ENCODE data around the gene ZMAT2.
"Not testable (repeated sequence)": the region's sequence is repeated elsewhere in the genome, so short reads cannot be mapped to it uniquely, and the experiment has no call there.

Gene ZMAT2

DNA sequence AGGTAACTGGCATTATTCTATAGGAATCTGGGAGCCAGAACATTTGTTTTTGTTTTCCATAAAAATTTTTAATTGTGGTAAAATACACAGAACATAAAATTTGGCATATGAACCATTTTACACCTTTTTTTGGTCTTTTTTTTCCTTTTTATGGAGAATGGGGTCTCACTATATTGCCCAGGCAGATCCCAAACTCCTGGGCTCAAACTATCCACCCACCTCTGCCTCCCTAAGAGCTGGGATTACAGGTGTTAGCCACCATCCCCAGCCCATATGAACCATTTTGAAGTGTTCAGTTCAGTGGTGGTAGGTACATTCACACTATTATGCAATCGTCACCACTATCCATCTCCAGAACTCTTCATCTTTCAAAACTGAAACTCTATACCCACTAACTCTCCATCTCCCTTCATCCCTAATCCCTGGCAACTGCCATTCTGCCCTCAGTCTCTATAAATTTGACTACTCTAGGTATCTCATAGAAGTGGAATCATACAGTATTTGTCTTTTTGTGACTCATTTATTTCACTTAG is 13.4 kb downstream of the ZMAT2 start:
- Histone ChIP-seq H3K27ac (ENCODE audit: low read length) (no peak overlapping the region), H3K27me3 (ENCODE audit: insufficient read depth, low read length) (no peaks in the 10 kb centered on the region), H3K9me3 (ENCODE audit: insufficient read depth, low read depth, low read length) (no peaks in the 10 kb centered on the region), H3K9ac (ENCODE audit: low read depth, low read length) (no peak overlapping the region), H3K36me3 (ENCODE audit: insufficient read depth, low read depth, low read length) (no peaks in the 10 kb centered on the region), H3K4me3 (ENCODE audit: low read length) (no peak overlapping the region), H3K4me1 (ENCODE audit: insufficient read depth, low read length) (no peaks in the 10 kb centered on the region)

DNA sequence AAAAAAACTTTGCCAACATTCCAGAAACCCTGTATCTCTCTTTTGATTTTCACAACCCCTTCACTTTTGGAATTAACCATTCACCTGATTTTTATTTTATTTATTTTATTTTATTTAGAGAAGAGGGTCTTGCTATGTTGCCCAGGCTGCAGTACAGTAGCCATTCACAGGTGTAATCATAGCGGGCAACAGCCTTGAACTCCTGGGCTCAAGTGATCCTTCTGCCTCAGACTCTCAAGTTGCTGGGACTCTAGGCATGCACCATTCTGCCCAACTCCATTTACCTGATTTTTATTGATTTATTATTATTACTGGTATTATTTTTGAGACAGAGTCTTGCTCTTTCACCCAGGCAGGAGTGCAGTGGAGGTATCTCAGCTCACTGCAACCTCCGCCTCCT is 16.0 kb downstream of the ZMAT2 start:
- not testable (repeated sequence) for H3K4me3 ChIP-seq (ENCODE audit: low read length); H3K27me3 ChIP-seq (ENCODE audit: insufficient read depth, low read length); H3K4me1 ChIP-seq (ENCODE audit: insufficient read depth, low read length); H3K27ac ChIP-seq (ENCODE audit: low read length); H3K9me3 ChIP-seq (ENCODE audit: insufficient read depth, low read depth, low read length); H3K36me3 ChIP-seq (ENCODE audit: insufficient read depth, low read depth, low read length); H3K9ac ChIP-seq (ENCODE audit: low read depth, low read length)

DNA sequence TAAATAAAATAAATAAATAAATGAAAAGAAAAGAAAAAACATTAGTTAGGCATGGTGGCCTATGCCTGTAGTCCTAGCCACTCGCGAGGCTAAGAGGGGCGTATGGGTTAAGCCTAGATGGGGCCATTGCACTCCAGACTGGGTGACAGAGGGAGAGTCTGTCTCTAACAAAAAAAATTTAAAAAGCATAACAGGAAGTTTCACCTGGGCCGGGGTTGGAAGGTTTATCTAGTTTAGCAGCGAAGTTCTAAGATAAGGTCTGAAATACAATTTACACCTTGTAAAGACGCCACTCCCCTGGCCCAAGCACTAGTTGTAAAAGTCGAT is 18.0 kb downstream of the ZMAT2 start:
- Histone ChIP-seq H3K4me1 (ENCODE audit: insufficient read depth, low read length) (no peaks in the 10 kb centered on the region), H3K9ac (ENCODE audit: low read depth, low read length) (no peak overlapping the region), H3K36me3 (ENCODE audit: insufficient read depth, low read depth, low read length) (no peaks in the 10 kb centered on the region), H3K27me3 (ENCODE audit: insufficient read depth, low read length) (no peaks in the 10 kb centered on the region), H3K27ac (ENCODE audit: low read length) (no peak overlapping the region), H3K9me3 (ENCODE audit: insufficient read depth, low read depth, low read length) (no peaks in the 10 kb centered on the region), H3K4me3 (ENCODE audit: low read length) (no peak overlapping the region)

DNA sequence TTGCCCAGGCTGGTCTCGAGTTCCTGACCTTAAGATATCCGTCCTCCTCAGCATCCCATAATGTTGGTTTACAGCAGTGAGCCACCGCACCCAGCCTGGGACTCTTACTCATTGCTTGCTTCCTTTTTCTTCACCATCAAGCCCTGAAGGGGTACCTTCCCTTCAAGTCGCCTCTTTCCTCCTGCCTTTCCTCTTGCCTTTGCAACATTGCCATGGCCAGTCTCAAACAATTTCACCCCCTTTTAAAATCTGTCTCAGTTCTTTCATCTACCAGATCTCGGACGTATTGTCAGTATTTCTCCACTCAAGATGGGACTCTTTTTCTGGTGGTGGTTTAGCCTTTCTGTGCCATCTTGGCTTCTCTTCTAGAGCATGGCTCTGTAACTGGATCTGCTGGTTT is 20.5 kb downstream of the ZMAT2 start:
- not testable (repeated sequence) for H3K36me3 ChIP-seq (ENCODE audit: insufficient read depth, low read depth, low read length); H3K9me3 ChIP-seq (ENCODE audit: insufficient read depth, low read depth, low read length); H3K4me1 ChIP-seq (ENCODE audit: insufficient read depth, low read length); H3K9ac ChIP-seq (ENCODE audit: low read depth, low read length); H3K27ac ChIP-seq (ENCODE audit: low read length); H3K4me3 ChIP-seq (ENCODE audit: low read length); H3K27me3 ChIP-seq (ENCODE audit: insufficient read depth, low read length)

DNA sequence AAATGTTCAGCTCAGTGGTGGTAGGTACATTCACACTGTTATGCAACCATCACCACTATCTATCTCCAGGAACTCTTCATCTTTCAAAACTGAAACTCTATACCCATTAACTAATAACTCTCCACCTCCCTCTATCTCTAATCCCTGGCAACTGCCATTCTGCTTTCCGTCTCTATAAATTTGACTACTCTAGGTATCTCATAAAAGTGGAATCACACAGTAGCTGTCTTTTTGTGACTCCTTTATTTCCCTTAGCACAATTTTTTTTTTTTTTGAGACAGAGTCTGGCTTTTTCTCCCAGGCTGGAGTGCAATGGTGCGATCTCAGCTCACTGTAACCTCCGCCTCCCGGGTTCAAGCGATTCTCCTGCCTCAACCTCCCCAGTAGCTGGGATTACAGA is 21.1 kb downstream of the ZMAT2 start:
- H3K36me3 ChIP-seq (ENCODE audit: insufficient read depth, low read depth, low read length); H3K9me3 ChIP-seq (ENCODE audit: insufficient read depth, low read depth, low read length); H3K27ac ChIP-seq (ENCODE audit: low read length); H3K4me3 ChIP-seq (ENCODE audit: low read length); H3K4me1 ChIP-seq (ENCODE audit: insufficient read depth, low read length); H3K27me3 ChIP-seq (ENCODE audit: insufficient read depth, low read length); H3K9ac ChIP-seq (ENCODE audit: low read depth, low read length): not testable (repeated sequence)

DNA sequence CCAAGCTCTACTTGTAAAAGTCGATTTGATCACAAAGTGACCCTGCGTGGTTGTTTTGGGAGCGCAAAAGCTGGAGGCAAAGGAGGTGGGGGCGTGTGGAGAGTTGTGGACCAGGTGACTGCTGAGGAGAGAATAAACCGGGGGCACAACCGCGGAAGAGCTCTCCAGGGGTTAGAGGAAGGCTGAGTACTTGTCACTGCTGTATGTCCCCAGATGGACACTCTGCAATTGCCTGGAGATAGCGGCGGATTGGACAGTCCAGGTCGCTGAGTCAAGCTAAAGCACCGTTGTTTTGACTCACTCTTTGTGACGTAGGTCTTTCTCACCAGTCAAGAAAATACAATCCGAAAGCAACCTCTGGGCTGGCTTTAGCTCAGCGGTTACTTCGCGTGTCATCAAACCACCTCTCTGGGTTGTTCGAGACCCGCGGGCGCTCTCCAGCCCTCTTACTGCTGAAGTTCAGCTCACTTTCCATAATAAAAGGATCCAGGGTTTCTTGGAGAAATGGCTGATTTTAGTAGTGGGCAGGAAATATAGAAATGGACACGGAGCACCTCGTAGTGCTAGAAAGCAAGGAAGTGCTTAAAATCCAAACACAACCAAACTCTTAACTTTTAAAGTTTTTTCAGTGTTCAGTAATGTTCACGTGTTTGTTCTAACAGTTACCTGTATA is 25.7 kb downstream of the ZMAT2 start:
- no peaks in the 10 kb centered on the region for H3K27me3 ChIP-seq (ENCODE audit: insufficient read depth, low read length)
- H3K4me3 ChIP-seq (ENCODE audit: low read length), result peak overlapping the region; percentile 66
- no peaks in the 10 kb centered on the region for H3K9me3 ChIP-seq (ENCODE audit: insufficient read depth, low read depth, low read length)
- no peak overlapping the region for H3K9ac ChIP-seq (ENCODE audit: low read depth, low read length)
- H3K4me1 ChIP-seq (ENCODE audit: insufficient read depth, low read length), result no peaks in the 10 kb centered on the region
- H3K36me3 ChIP-seq (ENCODE audit: insufficient read depth, low read depth, low read length), result no peaks in the 10 kb centered on the region
- H3K27ac ChIP-seq (ENCODE audit: low read length), result no peak overlapping the region

DNA sequence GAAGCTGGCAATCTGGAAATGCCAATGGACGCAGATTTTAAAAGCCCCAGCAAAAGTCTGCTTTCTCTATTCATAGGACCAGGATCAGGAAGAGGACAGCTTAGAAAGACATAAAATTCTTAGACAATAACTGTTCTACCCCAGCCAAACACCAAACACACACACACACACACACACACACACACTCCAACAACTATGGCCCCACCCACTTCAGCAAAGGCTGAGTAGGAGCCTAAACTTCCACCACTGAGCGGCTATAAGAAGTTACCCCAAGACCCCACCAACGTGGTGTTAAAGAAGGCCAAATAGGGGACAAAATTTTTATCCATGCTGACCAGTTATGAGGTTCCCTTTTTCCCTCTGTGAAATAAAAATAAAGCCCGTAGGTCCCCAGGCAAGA is 32.9 kb downstream of the ZMAT2 start:
- Histone ChIP-seq H3K4me1 (ENCODE audit: insufficient read depth, low read length) (no peaks in the 10 kb centered on the region), H3K36me3 (ENCODE audit: insufficient read depth, low read depth, low read length) (no peaks in the 10 kb centered on the region), H3K27me3 (ENCODE audit: insufficient read depth, low read length) (no peaks in the 10 kb centered on the region), H3K27ac (ENCODE audit: low read length) (no peak overlapping the region), H3K9me3 (ENCODE audit: insufficient read depth, low read depth, low read length) (peaks cover 26% of the 10 kb centered on the region), H3K9ac (ENCODE audit: low read depth, low read length) (no peak overlapping the region), H3K4me3 (ENCODE audit: low read length) (no peak overlapping the region)

DNA sequence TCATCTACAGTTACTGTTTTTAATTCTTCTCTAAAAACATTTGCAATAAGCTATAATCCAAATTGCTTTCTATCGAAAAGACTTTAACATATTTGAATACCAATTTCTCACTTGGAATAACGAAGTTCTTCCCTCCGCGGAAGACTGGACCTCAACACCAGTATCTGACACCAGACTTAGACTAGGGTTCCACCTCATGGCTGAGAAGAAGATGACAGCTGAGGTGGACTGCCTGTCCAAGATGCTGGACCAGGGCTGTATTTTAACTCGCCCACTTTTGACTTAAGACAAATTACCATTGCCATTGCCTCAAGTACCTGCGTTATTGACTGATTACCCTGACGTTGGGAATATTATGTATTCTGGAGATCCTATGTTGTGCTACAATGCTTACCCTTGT is 34.1 kb downstream of the ZMAT2 start:
- no peak overlapping the region for H3K27ac ChIP-seq (ENCODE audit: low read length)
- H3K9me3 ChIP-seq (ENCODE audit: insufficient read depth, low read depth, low read length), result peaks cover 31% of the 10 kb centered on the region
- H3K9ac ChIP-seq (ENCODE audit: low read depth, low read length), result no peak overlapping the region
- H3K36me3 ChIP-seq (ENCODE audit: insufficient read depth, low read depth, low read length), result no peaks in the 10 kb centered on the region
- no peaks in the 10 kb centered on the region for H3K27me3 ChIP-seq (ENCODE audit: insufficient read depth, low read length)
- no peak overlapping the region for H3K4me3 ChIP-seq (ENCODE audit: low read length)
- H3K4me1 ChIP-seq (ENCODE audit: insufficient read depth, low read length), result no peaks in the 10 kb centered on the region

DNA sequence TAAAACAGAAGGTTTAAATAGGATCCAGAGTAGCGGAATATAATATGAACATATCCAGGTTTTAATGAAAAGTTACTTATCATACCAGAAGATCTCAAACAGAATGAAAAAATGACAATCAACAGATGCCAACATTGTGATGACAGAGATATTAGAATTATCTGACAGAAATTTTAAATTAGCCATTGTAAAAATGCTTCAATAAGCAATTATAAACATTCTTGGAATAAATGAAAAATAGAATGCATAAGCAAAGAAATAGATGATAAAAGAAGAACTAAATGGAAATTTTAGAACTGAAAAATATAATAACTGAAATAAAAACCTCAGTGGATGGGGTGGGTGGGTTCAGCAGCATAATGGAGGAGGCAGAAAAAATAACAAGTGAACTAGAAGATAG is 37.2 kb downstream of the ZMAT2 start:
- H3K9me3 ChIP-seq (ENCODE audit: insufficient read depth, low read depth, low read length), result peaks cover 57% of the 10 kb centered on the region
- no peaks in the 10 kb centered on the region for H3K27me3 ChIP-seq (ENCODE audit: insufficient read depth, low read length)

DNA sequence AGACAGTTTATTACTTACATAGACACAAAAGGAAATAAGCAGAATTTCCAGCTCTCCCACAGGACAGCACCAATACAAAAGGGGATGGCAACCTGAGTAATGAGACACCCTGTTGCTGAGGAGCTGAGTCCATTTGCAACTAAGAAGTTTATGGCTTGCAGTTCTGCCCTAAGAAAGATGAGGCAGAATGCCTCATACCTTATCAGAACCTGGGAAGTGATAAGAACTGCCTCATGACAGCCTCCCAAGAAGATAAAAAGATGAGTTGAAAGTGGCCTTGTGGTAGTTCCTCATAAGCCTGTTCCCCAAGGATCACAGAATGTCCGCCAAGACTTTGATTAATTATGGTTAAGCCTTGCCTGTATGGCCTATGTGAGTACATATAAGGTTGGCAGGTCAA is 41.7 kb downstream of the ZMAT2 start:
- Histone ChIP-seq H3K4me1 (ENCODE audit: insufficient read depth, low read length) (no peaks in the 10 kb centered on the region), H3K36me3 (ENCODE audit: insufficient read depth, low read depth, low read length) (no peaks in the 10 kb centered on the region), H3K9ac (ENCODE audit: low read depth, low read length) (no peak overlapping the region), H3K4me3 (ENCODE audit: low read length) (no peak overlapping the region), H3K27me3 (ENCODE audit: insufficient read depth, low read length) (no peaks in the 10 kb centered on the region), H3K9me3 (ENCODE audit: insufficient read depth, low read depth, low read length) (peaks cover 48% of the 10 kb centered on the region), H3K27ac (ENCODE audit: low read length) (no peak overlapping the region)

More for the DNA sequence above, 37.2 kb downstream of the ZMAT2 start:
- Histone ChIP-seq H3K4me3 (ENCODE audit: low read length) (no peak overlapping the region), H3K27ac (ENCODE audit: low read length) (no peak overlapping the region), H3K4me1 (ENCODE audit: insufficient read depth, low read length) (no peaks in the 10 kb centered on the region), H3K9ac (ENCODE audit: low read depth, low read length) (no peak overlapping the region), H3K36me3 (ENCODE audit: insufficient read depth, low read depth, low read length) (no peaks in the 10 kb centered on the region)

DNA sequence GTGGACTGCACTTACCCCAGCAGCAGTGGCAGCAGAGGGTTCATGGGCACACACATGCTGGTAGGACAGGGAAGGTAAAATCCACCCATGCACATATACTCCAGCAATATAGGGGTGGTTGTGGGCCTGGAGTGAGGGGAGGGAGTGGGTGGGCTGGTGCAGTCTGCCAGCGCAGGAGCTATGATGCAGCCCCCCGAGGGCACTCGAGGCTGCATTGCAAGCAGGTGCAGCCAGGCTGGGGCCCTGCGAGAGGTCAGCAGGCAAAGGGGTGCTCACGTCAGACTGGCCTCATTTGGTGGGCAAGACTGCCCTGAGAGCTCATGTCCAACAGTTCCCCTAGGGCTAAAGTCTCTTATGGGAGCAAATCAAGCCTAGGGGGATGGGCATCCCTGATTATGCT is 53.3 kb downstream of the ZMAT2 start:
- no peaks in the 10 kb centered on the region for H3K36me3 ChIP-seq (ENCODE audit: insufficient read depth, low read depth, low read length)
- no peaks in the 10 kb centered on the region for H3K27me3 ChIP-seq (ENCODE audit: insufficient read depth, low read length)
- no peak overlapping the region for H3K9ac ChIP-seq (ENCODE audit: low read depth, low read length)
- no peaks in the 10 kb centered on the region for H3K4me1 ChIP-seq (ENCODE audit: insufficient read depth, low read length)
- no peak overlapping the region for H3K4me3 ChIP-seq (ENCODE audit: low read length)
- peaks cover 78% of the 10 kb centered on the region for H3K9me3 ChIP-seq (ENCODE audit: insufficient read depth, low read depth, low read length)
- no peak overlapping the region for H3K27ac ChIP-seq (ENCODE audit: low read length)
